Immature natural killer cell (primary cell): ENCODE data around the gene ISCU. TPM values are rescaled to one million over a fixed set of nuclear protein-coding genes. Genes with fewer than 3 reads are reported as not detected.

Experiments used
- polyA plus RNA-seq, 3 donors: library from polyadenylated mRNA; unstranded; fragments of 300-500 nt; fragmentation: Illumina TruSeq; gene quantifications; one replicate each; pipeline ENCODE4 v1.2.3, GENCODE V29; 2021

ISCU gene
- polyA plus RNA-seq, 3 donors from 2014 or later = 159 to 211 (median 178) TPM

Other genes starting within 250 kb of the ISCU start
- 10 to 100 TPM; 32.5 to 83.7 (median 49.6) TPM for gene CMKLR1, start 223.3 kb upstream of the ISCU start, polyA plus RNA-seq
- 1 to 10 TPM; 1.3 to 6.7 (median 2.3) TPM for gene FICD, start 47.3 kb upstream of the ISCU start, polyA plus RNA-seq
- 10 to 100 TPM; 21.5 to 51.1 (median 30.5) TPM for gene SART3, start 1.4 kb upstream of the ISCU start, polyA plus RNA-seq
- gene TMEM119, start 35.5 kb downstream of the ISCU start, polyA plus RNA-seq = under 1 TPM in 1 of 3 donors, not detected in 2; 0.47 TPM
- gene SELPLG, start 71.3 kb downstream of the ISCU start, polyA plus RNA-seq = 100 to 1,000 TPM; 429 to 815 (median 508) TPM
- 10 to 100 TPM; 31.8 to 80.0 (median 32.1) TPM for gene CORO1C, start 168.9 kb downstream of the ISCU start, polyA plus RNA-seq